ENCODE data around the gene THPO.

GRCh38 chr3:184357248-184358123 lies 20.5 kb downstream of the THPO start:
- TF ChIP-seq POLR2A (IDR thresholded peaks at IDR 0.05; ENCODE audit: low read depth, low read length) (no peak), POLR2AphosphoS5 (IDR thresholded peaks at IDR 0.05; ENCODE audit: low read depth, low read length) (no peak)
